Thymus (tissue), 11 donors: ENCODE measurements around the gene RELCH. TPM values are rescaled to one million over a fixed set of nuclear protein-coding genes. Genes with fewer than 3 reads are reported as not detected.

Source experiments
- DNase-seq, 9 donors: peaks; one replicate each; pipeline ENCODE4 v3.0.0-alpha.2; 2013; ENCODE audit warnings: low spot score in 9 of 9, low read depth in 6 of 9, missing footprints in 1 of 9
- H3K27ac ChIP-seq, 2 donors: one replicate each; pipeline ENCODE4 v1.5.1; 2013; ENCODE audit warnings: control low read depth in 1 of 2, low read depth in 1 of 2, low read length in 1 of 2, mild to moderate bottlenecking in 1 of 2, moderate library complexity in 1 of 2
- H3K27me3 ChIP-seq, 2 donors: one replicate each; pipeline ENCODE4 v1.5.1; 2013; ENCODE audit warnings: low read length in 1 of 2; ENCODE audit not compliant: control insufficient read depth in 2 of 2, insufficient read depth in 1 of 2
- H3K36me3 ChIP-seq, 2 donors: one replicate each; pipeline ENCODE4 v1.5.1; 2013; ENCODE audit warnings: low read length in 1 of 2, mild to moderate bottlenecking in 1 of 2, moderate library complexity in 1 of 2; ENCODE audit not compliant: control insufficient read depth in 2 of 2, insufficient read depth in 2 of 2
- H3K4me1 ChIP-seq, 2 donors: one replicate each; pipeline ENCODE4 v1.5.1; 2013; ENCODE audit warnings: low read length in 2 of 2; ENCODE audit not compliant: control insufficient read depth in 2 of 2, insufficient read depth in 2 of 2
- H3K4me3 ChIP-seq, 2 donors: one replicate each; pipeline ENCODE4 v1.5.1; 2013; ENCODE audit warnings: low read length in 2 of 2, control low read depth in 1 of 2, mild to moderate bottlenecking in 1 of 2
- H3K9me3 ChIP-seq, 2 donors: one replicate each; pipeline ENCODE4 v1.5.1; 2013; ENCODE audit warnings: low read length in 1 of 2, mild to moderate bottlenecking in 1 of 2; ENCODE audit not compliant: control insufficient read depth in 2 of 2, insufficient read depth in 1 of 2
- WGBS: extraction: QIAGEN DNeasy Blood & Tissue Kit; methylation state at CpG from one replicate; pipeline ENCODE4 v1.1.7; 2013; 5-methylcytosine and 5-hydroxymethylcytosine counted together
- polyA plus RNA-seq: library from polyadenylated mRNA; stranded (reverse); fragments of 200-250 nt; gene quantifications from one replicate; pipeline ENCODE4 v1.2.3, GENCODE V29; 2013
- total RNA-seq: library from RNA; stranded (reverse); fragments of 120-200 nt; gene quantifications from one replicate; pipeline ENCODE4 v1.2.4, GENCODE V29; 2013
- donor health status: healthy.

RELCH gene
- total and polyA plus RNA-seq, 2 donors: 20.6 to 29.3 TPM

DNA sequence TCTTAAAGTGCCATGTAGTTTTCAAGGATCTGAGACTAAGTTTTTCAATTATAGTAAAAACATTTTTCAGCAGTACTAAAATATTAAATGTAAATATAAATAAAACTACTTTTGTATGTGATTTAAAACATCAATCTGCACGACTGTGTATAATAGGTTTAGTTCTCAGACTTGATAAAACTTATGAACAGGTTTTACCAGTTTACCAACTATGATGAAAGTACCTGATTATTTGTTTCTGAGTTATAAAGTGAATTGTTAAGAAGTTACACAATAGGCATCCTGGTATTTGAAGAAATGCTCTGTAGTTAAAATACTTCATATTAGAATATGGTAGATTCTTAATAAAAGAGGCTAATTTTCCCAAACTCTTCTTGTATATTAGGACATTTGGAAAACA lies 14.8 kb downstream of the RELCH start:
- Histone ChIP-seq H3K9me3 (no peaks in the 10 kb centered on the region), H3K27me3 (no peaks in the 10 kb centered on the region), H3K4me3 (no peak overlapping the region), H3K27ac (no peak overlapping the region), H3K36me3 (no peaks in the 10 kb centered on the region), H3K4me1 (no peaks in the 10 kb centered on the region)
- 93% methylated on average over 1 of the region's 1 CpG for WGBS
- no peak for DNase-seq

DNA sequence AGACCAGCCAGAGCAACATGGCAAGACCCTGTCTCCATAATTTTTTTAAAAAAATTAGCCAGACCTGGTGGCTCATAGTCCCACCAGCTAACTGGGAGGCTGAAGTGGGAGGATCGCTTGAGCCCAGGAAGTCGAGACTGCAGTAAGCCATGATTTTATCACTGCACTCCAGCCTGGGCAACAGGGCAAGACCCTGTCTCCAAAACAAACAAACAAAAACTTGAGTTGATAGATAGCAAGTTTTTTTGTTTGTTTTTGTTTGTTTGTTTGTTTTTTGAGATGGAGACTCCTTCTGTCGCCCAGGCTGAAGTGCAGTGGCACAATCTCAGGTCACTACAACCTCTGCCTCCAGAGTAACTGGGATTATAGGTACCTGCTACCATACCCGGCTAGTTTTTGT lies 18.8 kb downstream of the RELCH start:
- Histone ChIP-seq H3K9me3 (no peaks in the 10 kb centered on the region), H3K36me3 (no peaks in the 10 kb centered on the region), H3K27me3 (no peaks in the 10 kb centered on the region), H3K4me3 (no peak overlapping the region), H3K4me1 (no peaks in the 10 kb centered on the region), H3K27ac (no peak overlapping the region)
- 98% methylated on average over 4 of the region's 4 CpGs for WGBS
- no peak for DNase-seq

DNA sequence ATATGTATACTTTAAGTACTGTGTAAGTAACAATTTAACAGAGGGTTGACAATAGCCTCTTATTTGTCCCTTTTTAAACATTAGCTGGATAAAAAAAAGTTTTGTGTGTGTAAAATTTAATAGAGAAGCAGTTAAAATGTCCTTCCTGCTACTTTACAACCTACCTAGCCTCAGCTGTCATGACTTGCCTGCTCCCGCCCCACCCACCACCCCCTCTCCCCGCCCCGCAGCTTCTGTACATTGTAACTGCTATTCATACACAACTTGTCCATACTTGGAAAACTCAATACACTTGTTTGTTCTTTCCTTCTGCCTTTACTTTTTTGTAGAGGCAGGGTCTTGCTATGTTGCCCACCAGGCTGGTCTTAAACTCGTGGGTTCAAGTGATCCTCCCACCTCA lies 19.5 kb downstream of the RELCH start:
- Histone ChIP-seq H3K27ac (no peak overlapping the region), H3K27me3 (no peaks in the 10 kb centered on the region), H3K36me3 (peaks cover 0 to 4% of the 10 kb centered on the region in 2 donors), H3K4me1 (no peaks in the 10 kb centered on the region), H3K4me3 (no peak overlapping the region), H3K9me3 (no peaks in the 10 kb centered on the region)
- WGBS: 98% methylated on average over 4 of the region's 4 CpGs
- DNase-seq: no peak

DNA sequence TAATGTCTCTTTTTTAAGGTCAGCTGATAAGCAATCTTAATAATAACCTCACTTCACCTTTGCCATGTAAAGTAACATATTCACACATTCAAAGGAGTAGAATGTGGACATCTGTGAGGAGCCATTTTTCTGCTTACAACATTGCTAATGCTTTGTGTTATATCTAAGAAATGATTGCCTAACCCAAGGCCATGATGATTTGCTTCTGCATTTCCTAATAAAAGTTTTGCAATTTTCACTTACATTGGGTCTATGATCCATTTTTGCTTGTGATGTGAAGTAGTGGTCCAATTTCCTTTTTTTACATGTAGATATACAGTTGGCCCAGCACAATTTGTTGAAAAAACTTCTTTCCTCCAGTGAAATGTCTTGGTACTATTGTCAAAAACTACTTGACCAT lies 22.0 kb downstream of the RELCH start:
- Histone ChIP-seq H3K4me3 (no peak overlapping the region), H3K27ac (no peak overlapping the region), H3K27me3 (no peaks in the 10 kb centered on the region), H3K36me3 (peaks cover 3 to 14% of the 10 kb centered on the region in 2 donors), H3K4me1 (no peaks in the 10 kb centered on the region), H3K9me3 (no peaks in the 10 kb centered on the region)
- no peak for DNase-seq

DNA sequence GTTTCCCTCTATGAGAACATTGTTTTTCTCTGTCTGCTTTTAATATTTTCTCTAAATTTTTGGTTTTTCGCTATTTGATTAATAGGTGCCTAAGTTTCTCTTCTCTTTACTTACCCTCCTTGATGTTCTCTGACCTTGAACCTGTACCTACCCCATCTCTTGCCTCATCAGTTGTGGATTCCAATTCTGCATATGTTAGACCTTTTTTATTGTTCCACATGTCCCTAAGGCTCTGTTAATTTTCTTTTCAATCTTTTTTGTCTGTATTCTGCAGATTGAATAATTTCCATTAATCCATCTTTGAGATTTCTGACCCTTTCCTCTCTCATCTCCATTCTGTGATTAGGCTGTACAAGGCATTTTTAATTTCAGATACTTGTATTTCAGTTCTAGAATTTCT lies 23.1 kb downstream of the RELCH start:
- Histone ChIP-seq H3K4me1 (no peaks in the 10 kb centered on the region), H3K27ac (no peak overlapping the region), H3K9me3 (no peaks in the 10 kb centered on the region), H3K27me3 (no peaks in the 10 kb centered on the region), H3K36me3 (peaks cover 3 to 21% of the 10 kb centered on the region in 2 donors), H3K4me3 (no peak overlapping the region)
- DNase-seq: no peak
- WGBS: 98% methylated on average over 1 of the region's 1 CpG

DNA sequence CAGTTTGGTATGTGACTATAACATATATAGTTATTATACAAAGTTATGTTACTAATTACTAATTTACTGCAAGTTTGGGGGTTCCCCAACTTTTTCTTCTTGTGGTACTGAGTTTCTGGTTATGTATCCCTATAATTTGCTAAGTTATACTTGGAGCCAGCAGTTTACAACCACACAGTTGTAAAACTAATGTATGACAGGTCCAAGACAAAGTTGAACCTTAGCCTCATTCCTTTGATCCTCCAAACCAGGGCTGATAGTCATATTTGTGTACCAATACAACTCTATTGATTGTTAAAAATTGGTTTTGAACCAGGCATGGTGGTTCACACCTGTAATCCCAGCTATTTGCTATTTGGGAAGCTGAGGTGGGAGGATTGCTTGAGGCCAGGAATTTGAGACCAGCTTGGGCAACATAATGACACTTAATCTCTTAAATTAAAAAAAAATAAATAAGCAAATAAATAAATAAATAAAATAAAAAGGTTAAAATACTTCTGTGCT lies 24.3 kb downstream of the RELCH start:
- H3K27ac ChIP-seq: no peak overlapping the region
- H3K27me3 ChIP-seq: no peaks in the 10 kb centered on the region
- H3K4me1 ChIP-seq: no peaks in the 10 kb centered on the region
- no peak for DNase-seq
- peaks cover 3 to 21% of the 10 kb centered on the region in 2 donors for H3K36me3 ChIP-seq
- no peaks in the 10 kb centered on the region for H3K9me3 ChIP-seq
- H3K4me3 ChIP-seq: no peak overlapping the region

DNA sequence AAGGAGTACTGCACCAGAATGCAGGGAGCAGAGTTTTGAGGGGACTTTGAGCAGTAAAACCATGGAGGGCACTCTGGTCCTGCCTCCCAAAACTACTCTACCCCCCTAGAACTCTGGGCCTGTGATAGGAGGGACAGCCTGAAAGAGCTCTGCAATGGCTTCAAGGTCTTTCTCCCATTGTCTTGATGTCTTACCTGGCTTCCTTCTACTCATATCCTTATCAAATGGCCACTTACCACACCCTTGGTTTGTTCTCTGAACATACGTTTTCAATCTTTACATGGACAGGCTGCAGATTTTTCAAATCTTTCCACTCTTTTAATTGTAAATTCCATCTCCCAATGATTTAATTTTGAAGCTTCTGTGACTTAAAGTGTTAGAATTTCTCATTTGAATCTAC lies 27.7 kb downstream of the RELCH start:
- H3K4me3 ChIP-seq: no peak overlapping the region
- H3K36me3 ChIP-seq: peaks cover 3 to 21% of the 10 kb centered on the region in 2 donors
- no peaks in the 10 kb centered on the region for H3K27me3 ChIP-seq
- H3K4me1 ChIP-seq: no peaks in the 10 kb centered on the region
- 100% methylated on average over 1 of the region's 1 CpG for WGBS
- DNase-seq: no peak
- no peak overlapping the region for H3K27ac ChIP-seq
- H3K9me3 ChIP-seq: no peaks in the 10 kb centered on the region

DNA sequence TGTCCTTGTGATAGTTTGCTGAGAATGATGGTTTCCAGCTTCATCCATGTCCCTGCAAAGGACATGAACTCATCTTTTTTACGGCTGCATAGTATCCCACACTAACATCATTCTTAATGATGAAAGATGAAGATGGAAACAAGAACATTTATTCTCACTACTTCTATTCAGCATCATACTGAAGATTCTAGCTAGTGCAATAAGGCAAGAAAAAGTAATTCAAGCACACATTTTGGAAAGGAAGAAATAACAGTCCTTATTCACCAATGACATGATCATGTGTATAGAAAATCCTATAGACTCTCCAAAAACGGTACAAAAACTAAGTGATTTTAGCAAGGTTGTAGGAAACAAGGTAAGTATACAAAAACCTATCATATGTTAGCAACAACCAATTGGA lies 37.2 kb downstream of the RELCH start:
- H3K27me3 ChIP-seq: no peaks in the 10 kb centered on the region
- no peak for DNase-seq
- H3K9me3 ChIP-seq: no peaks in the 10 kb centered on the region
- H3K36me3 ChIP-seq: peaks cover 6 to 26% of the 10 kb centered on the region in 2 donors
- H3K4me3 ChIP-seq: no peak overlapping the region
- 97% methylated on average over 2 of the region's 2 CpGs for WGBS
- H3K4me1 ChIP-seq: no peaks in the 10 kb centered on the region
- no peak overlapping the region for H3K27ac ChIP-seq

DNA sequence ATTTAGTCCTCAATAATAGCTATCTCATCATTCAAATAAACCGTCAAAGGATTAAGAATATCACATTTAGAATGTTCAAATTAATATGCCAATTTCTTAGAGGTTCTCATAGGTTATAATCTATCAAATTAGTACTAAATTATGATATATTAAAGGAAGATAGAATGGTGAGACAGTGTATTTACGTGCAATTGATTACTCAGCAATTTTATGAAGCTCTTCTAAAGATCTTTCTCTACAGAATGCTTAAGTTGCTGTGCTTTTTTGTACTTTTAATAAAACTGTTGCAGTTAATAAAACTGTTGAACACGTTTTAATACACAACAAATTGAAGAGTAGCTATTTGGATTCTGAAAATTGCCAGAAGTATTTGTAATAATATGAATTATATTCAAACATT lies 39.0 kb downstream of the RELCH start:
- peaks cover 6 to 39% of the 10 kb centered on the region in 2 donors for H3K36me3 ChIP-seq
- 98% methylated on average over 3 of the region's 3 CpGs for WGBS
- no peaks in the 10 kb centered on the region for H3K27me3 ChIP-seq

DNA sequence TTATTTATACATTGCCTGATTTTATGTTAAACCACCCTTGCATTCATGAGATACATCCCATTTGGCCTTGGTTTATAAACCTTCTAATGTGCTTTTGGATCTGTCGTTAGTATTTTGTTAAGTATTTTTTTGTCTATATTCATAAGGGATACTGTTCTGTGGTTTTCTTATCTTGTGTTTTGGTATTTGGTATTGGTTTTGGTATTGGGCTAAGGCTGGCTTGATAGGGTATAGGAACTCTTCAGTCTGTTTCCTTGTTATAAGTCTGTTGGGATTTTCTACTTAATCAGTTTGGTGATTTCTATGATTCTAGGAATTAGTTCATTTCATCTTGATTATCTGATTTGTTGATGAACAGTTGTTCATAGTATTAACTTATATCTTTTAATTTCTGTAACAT lies 49.2 kb downstream of the RELCH start:
- peaks cover 11 to 14% of the 10 kb centered on the region in 2 donors for H3K36me3 ChIP-seq
- H3K27me3 ChIP-seq: no peaks in the 10 kb centered on the region
- WGBS: 97% methylated on average over 1 of the region's 1 CpG
- H3K27ac ChIP-seq: no peak overlapping the region
- H3K9me3 ChIP-seq: no peaks in the 10 kb centered on the region
- DNase-seq: no peak
- H3K4me3 ChIP-seq: no peak overlapping the region
- no peaks in the 10 kb centered on the region for H3K4me1 ChIP-seq

More for the DNA sequence above, 39.0 kb downstream of the RELCH start:
- Histone ChIP-seq H3K4me1 (no peaks in the 10 kb centered on the region), H3K4me3 (no peak overlapping the region), H3K27ac (no peak overlapping the region), H3K9me3 (no peaks in the 10 kb centered on the region)
- DNase-seq: no peak
